NCI-H2107 treated with DMSO at 0.1 percent for 48 hours (cell line): ENCODE measurements around the gene GTF3C2.
"Not testable (repeated sequence)": the region's sequence is repeated elsewhere in the genome, so short reads cannot be mapped to it uniquely, and the experiment has no call there.

Experiments
- DNase-seq: peaks from one replicate; lab custom pipeline; 2025; ENCODE audit not compliant: unreplicated experiment; lab: John Stamatoyannopoulos, UW

GTF3C2 gene

DNA sequence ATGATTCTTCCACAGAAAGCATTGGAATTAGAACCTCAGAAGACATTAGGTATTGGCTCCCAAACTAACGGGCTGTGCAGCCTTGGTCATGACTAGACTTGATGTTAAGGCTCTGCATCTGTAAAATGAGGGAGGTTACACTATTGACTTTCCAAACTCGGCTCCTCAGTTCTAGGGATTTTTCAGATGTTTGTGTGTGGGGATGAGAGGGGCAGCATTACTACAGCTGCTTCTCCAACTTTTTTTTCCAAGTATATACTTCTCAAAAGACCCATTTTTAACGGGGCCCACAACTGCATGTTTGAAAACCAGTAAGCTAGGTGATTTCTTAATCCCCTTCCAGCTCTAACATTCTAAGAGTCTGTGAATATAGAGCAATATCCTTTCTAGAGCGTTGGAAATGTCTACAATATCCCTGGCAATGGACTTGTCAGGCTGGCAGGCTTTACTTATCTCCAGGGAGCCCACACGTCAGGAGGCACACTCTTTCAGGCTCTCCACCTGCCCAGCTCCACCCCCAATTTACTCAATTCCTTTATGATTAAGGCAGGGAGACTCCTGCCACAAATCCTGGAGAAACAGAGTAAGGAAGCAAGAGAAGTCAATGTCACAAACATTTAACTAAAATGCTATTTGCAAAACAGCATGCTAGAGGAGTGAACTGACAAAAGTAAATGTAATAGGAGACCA, 32.8 kb downstream of the GTF3C2 start:
- no peak for DNase-seq

DNA sequence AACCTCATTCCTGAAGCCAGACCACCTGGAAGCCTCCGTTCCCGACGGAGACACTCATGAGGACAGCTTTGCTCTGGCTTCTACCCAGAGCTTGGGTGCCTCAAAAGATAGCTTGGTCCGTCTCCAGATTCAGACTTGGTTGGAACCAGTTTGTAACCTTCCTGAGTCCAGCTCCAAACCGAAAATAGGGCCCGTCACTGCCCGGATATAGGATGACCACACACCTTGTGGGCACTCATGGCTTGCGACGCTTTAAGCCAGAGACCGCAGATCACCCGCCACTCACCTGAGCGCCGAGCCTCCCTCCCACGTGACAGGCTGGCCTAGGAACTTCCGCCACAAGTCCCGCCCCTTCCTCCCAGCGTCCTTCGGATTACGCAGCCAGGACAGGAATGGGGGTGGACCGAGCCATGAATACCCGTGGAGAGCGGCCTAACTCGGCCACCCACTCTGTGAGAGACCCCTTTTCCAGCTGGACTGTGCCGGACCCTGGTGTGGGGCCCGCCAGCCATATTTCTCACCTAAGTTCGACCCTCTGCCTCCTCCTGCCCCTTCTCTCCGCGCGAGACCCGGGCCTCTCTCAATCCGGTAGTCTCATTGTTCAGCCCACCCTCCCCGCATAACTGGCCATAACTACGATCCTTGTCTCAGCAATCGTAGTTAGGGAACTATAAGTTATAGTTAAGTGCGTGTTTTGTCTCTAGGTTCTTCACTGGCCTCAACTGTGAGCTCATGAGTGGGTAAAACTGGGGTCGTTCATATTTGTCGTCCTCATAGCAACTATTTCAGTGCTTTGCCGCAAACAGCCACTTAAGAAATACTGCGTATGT, 33.6 kb downstream of the GTF3C2 start, which contains the start of gene MPV17:
Gene MPV17 (minus strand): TSS at position 332 of the 830 bp plus-strand sequence. CDS start 580 bp downstream, outside the sequence.
- DNase-seq: peak; percentile 79

DNA sequence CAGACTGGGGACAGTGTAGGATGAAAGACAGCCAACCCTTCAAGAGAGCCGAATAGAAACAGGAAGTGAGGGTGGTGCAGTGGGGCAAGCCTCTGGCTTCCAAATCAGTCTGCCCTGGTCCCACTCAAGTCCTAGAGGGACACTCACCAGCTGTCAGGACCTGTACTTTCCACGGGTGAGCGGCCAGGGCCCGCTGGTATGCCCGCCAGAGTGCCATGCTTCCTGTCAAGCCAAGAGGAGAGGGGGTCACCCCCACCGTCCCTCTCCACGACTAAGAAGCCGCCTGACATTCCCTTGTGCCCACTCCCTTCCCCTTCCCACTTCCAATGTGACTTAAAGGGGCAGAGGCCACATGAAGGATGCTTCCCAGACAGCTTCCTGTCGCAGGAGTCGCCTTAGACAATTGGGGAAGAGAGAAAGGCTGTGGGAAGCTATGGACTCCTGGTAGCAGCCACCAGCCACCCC, 34.2 kb downstream of the GTF3C2 start:
- no peak for DNase-seq

DNA sequence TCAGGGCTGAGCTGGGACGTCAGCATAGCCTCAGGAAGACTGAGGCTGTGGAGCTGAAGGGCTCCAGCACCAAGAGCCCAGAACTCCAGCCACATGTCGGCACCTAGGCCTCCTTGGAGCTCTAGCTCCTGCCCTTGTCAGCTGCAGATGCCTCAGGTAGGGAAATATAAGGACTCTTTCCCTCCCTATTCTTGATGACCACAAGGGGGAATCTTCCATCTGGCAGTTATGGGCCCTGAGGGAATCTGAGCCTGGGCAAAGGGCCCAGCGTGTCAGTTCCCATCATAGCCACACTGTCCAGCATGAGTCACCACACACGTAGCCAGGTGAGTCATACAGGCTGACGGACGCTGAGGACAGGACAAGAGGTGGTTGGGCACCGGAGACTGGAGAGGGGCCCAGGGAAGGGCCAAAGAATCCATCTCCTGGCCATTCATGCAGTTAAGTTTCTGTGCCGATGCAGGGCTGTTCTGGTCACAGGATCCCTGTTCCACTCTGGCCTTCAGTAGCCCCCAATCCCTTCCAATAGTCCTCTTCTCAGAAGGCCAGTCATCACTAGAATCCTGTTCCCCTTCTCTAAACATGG, 35.5 kb downstream of the GTF3C2 start:
- DNase-seq: no peak

DNA sequence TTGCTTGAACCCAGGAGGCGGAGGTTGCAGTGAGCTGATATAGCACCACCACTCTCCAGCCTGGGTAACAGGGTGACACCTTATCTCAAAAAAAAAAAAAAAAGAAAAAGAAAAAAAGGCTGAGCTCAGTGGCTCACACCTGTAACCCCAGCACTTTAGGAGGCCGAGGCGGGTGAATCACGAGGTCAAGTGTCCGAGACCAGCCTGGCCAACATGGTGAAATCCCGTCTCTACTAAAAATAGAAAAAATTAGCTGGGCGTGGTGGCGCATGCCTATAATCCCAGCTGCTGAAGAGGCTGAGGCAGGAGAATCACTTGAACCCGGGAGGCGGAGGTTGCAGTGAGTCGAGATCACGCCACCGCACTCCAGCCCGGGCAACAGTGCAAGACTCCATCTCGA, 36.7 kb downstream of the GTF3C2 start:
- DNase-seq: not testable (repeated sequence)

DNA sequence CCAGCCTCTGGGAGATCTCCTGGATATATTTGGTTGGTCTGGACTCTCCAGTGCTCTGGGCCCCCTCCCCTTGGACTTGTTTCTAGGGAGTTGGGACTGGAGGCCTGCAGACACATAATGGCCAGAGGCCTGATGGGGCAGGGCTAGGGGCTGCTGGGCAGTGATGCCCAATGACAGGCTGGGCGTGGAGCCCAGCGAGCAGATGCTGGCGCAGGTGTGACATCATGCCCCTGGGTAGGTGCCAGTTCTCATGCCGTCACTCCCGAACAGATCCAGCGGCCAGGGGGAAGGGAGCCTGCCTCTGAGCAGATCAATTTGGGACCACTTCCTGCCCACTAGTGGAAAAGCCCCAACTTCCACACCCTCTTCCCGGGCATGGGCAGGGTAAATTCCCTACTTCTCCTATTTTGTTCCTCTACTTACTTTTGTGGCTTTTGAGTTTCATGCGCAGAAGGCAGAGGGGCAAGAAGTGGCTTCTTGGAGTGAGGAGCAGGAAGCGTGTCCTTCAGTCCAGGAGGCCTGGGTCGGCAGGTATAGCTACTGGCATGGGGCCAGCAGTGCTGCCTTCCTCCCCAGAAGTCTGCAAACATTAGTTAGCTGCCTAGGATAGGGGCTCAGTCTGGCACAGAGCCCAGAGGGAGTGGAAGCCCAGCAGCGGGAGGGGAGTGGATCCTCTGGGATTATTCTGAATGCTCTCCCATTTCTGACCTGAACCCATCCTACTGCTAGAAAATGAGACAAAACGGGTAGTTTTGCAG, 39.7 kb downstream of the GTF3C2 start:
- no peak for DNase-seq

DNA sequence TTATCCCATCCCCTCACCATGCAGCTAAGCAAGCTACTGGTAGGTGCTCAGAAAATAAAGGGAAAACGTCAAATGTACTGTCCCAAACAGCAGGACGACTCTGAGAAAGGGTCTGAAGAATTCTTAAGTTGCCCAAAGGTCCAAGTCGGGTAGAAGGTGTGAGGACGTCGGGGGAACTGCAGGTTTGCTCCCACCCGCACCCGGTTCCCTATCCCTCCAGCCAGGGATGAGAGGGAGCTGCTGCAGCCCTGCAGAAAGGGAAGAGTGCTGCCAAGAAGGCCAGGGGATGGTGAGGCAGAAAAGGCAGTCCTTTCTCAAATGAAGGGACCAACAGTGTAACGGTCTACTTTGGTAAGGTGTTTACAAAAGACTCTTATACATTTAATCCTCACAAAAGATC, 41.4 kb downstream of the GTF3C2 start:
- DNase-seq: no peak

DNA sequence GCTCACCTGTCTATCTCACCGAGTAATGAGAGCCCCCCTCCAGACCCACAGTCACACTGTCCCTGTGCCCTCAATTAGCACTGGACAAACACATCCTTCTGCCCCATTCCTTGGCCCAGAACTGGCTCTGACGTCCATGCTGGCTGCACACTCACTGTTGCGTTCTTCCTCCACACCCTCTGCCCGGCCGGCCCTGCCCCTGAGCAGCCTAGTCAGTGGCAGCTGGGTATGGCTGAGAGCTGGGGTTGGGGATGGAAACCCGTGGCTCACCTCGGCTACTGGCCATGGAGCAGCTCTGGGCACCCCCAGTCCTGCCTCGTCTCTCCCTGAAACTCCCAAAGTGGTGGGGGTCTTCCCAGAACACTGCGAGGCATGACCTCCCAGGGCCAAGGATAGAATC, 41.9 kb downstream of the GTF3C2 start:
- no peak for DNase-seq

DNA sequence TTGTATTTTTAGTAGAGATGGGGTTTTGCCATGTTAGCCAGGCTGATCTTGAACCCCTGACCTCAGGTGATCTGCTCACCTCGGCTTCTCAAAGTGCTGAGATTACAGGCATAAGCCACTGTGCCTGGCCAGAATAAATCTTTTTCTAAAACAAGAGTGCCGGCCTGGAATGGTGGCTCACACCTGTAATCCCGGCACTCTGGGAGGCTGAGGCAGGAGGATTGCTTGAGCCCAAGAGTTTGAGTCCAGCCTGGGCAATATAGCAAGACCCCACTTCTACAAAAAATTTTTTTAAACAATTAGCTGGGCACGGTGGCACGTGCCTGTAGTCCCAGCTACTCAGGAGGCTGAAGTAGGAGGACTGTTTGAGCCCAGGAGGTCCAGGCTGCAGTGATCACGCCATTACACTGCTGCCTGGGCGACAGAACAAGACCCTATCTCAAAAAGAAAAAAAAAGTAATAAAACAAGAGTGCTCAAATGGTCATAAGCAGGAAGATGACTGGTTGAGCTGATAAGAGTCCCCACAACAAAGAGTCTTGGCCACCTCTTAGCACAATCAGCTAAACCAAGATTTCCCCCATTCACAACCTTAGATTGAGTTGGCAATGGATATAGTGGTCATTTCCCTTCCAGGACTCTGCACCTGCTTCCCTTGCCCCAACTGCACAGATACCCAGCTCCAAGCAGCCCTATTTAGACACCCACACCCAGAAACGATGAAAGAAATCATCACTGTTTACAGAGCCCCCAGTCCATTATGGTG, 42.5 kb downstream of the GTF3C2 start:
- no peak for DNase-seq

DNA sequence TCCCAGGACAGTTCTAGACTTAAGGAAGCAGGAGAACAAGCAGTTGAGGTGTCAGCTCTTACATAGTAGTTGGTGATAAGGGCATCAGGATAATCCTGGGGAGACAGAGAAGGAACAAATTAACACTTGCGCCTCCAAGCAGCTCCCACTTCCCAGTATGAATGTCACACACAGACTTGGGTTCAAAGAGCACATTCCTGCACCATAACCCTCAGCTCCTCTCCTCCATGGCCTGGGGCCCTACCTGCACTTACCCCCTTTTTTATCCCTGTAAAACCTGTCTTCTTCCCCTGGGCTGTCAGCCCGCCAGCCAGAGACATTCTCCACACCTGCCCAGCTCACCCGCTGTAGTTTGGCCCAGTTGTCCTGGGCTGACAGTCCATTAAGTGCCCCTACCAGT, 44.4 kb downstream of the GTF3C2 start:
- DNase-seq: no peak

DNA sequence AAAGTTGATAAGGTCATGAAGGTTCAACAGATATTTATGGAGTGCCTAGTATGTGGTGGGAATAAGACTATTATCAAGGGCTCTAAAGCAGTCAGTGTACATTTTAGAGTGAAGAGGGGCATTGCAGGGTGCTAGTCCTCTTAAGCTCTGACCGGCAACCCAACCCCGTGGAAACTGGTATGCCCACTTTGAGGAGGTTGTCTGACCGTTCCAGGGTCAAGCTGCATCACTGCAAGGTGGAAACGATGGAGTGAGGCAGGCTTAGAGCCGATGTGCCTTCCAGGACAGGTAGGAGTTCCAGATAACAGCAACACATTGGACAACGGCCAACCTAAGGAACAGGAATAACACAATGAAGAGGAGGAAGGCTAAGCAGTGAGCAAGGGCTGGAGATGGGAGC, 46.9 kb downstream of the GTF3C2 start:
- no peak for DNase-seq

DNA sequence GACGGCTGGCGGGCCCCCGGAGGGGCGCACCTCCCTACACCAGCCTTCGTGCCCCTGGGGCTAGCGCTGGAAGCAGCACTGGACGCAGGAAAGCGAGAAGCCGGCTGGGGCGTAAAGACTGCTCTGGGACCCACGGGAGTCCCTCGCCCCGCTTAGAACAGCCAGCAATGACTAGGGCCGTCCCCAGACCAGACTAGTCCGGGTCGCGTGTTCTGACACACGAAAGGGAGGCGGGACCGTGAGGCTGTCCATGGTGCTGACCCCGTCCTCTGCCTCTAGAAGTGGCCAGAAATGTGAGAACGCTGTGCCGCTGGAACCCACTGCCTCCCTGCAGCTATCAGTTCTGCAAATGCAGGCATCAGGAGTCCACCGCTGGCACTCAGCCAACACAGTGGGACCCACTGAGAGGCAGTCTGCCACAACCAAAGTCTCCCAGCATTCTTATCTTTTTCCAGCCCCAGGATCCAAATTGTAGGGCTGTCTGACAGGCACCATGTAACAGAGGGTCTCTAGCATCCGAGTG, 48.1 kb downstream of the GTF3C2 start, which contains the start of gene UCN:
Gene UCN (minus strand): TSS at position 87 of the 523 bp plus-strand sequence. CDS start 550 bp downstream, outside the sequence.
- DNase-seq: no peak

DNA sequence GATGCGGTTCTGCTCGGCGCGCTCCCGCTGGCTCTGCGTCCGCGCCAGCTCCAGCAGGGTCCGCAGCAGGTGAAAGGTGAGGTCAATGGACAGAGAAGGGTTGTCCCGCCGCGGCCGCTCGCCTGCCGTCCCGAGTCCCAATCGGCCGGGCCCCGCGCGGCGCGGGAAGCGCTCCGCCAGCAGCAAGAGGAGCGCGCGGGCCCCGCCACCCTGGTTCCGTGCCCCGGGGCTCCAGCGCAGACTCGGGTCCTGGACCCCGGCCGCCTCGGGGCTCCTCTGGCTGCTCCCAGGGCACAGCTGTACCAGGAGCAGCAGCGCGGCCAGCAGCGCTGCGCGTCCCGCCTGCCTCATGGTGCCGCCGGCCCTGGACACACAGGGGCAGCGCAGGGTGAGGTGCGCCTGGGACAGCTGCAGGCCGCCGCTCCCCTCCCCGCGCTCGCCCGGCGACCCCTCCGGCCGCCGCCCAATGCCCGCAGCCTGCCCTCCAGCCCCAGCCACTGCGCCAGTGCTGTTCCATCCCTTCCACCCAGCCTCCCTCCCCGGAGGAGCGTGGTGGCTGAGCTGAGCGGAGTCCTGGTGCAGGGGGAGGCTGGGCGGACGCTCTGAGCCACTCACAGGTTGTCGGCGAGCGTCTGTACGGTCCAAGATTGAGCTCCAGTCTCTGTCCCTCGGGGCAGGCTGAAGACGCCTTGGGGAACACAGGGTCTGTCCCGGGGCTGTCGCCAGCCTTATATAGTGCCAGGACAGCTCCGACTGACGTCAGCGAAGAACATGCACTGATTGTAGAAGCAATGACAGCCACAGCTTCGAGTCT, 48.8 kb downstream of the GTF3C2 start:
- no peak for DNase-seq

DNA sequence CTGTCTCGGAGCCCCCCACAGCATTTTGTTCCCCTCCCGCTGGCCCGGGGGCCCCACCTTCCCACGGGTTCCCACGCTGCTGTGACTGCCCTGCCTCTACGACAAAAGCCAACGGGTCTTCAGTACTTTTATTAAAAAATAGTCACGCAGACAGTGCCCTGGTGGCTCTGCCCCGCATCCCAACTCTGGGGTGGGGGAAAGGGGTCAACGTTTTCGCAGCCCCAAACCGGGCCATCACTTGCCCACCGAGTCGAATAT, 49.3 kb downstream of the GTF3C2 start:
- no peak for DNase-seq

DNA sequence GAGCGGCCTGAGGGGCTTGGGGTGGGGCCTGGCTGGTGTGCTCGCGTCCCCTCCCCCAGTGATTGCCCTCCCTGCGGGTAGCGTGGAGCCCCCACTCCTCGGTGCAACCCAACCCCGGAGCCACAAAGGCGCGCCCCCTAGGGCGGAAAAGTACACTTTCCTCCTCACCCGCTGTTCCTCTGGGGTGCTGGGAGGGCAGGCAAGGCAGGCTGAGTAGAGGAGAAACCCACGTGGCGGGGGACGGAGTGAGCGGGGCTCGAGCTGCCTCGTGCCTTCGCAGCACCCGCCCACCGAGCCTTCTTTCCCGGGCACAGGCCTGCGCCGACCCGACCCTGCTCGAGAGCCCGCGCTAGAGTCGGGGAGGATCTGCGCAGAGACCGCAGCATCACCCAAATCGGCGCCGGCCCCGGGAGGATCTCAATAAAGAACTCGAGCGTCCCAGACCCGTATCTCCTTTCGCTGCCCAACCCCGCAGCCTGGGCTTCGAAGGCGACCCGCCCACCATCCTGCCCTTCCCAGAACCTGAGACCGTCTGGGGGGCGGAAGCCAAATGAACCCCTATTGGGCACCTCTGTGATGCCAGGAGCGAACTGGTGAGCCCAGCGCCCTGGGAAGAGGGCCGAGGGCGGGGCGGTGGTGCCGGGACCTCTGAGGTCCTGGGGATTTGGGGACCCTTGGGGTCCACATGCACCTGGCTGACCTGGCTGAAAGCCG, 49.8 kb downstream of the GTF3C2 start:
- DNase-seq: no peak

DNA sequence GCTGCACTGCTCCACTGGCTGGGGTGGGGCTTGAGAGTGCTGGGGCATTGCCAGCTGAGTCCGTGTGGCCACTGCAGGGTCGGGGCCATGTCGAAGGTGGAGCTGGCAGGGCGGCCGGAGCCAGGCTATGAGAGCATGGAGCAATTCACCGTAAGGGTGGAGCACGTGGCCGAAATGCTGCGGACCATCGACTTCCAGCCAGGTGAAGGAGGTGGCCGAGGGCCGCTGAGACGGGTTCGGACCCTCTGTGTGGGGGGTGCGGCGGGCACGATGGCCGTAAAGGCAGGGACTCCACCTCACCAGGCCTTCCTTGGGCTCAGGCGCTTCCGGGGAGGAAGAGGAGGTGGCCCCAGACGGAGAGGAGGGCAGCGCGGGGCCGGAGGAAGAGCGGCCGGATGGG, 50.4 kb downstream of the GTF3C2 start:
- DNase-seq: no peak

DNA sequence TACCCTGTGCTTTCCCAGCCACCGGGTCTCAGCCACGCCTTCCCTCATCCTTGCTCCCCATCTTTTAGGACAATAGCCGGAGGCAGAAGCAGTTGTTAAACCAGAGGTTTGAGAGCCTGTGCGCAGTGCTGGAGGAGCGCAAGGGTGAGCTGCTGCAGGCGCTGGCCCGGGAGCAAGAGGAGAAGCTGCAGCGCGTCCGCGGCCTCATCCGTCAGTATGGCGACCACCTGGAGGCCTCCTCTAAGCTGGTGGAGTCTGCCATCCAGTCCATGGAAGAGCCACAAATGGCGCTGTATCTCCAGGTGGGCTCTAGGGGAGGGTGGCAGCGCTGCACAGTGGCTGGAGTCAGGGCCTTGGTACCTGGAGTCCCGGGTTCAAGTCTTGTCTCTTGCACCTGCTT, 51.0 kb downstream of the GTF3C2 start:
- no peak for DNase-seq

DNA sequence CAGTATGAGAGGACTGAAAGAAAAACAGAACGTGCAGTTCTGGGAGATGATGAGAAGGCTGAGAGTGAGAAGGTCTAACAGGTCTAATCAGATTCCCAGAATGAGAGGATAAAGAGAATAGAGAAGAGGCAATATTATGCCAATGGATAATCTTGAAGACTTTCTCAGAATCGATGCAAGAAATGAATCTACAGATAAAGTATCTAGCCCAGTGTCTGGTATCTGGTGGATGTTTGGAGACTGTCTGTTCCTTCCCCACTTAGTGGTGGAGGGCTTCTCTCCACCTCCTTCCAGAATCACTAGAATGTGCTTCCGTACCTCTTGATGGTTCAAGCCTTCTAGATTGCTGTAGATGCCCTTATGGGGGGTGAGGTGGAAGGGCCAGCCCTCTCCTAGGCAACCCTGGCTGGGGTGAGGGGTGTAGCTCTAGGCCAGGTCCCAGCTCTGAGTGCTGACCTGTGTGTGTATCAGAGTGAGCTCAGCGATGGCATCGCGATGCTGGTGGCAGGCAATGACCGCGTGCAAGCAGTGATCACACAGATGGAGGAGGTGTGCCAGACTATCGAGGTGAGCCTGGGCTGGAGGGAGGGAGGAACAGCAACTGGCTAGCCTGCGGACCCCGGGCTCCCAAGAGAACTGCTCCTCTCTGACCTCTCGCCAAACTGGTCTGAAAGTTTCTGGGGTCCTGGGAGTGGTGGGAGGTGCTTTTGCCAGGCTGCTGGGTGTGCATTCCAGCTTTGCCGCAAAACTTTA, 51.9 kb downstream of the GTF3C2 start:
- no peak for DNase-seq
